HEK293 (cell line): ENCODE results near the gene TTF2.

Experiments
- GLI2 ChIP-seq: fragments of 450-650 bp; formaldehyde crosslinking; IDR thresholded peaks from 2 replicates; pipeline ENCODE4; 2017; ENCODE audit warnings: missing biosample characterization, missing genetic modification characterization, low read depth, borderline replicate concordance
- HOXA7 ChIP-seq: sonication (generic); formaldehyde crosslinking; IDR thresholded peaks from 2 replicates; pipeline ENCODE4 v1.8.1; 2022; ENCODE audit warnings: missing genetic modification reagents, borderline replicate concordance
- IKZF3 ChIP-seq: fragments of 450-650 bp; IDR thresholded peaks from 2 replicates; pipeline ENCODE4 v1.5.0; 2018; ENCODE audit warnings: missing biosample characterization, mild to moderate bottlenecking, missing genetic modification characterization, moderate library complexity
- KLF8 ChIP-seq: fragments of 450-650 bp; formaldehyde crosslinking; IDR thresholded peaks from 2 replicates; pipeline ENCODE4 v1.5.1; 2016; ENCODE audit warnings: missing biosample characterization, missing genetic modification characterization
- MZF1 ChIP-seq: fragments of 450-650 bp; formaldehyde crosslinking; IDR thresholded peaks from 2 replicates; pipeline ENCODE4 v1.5.1; 2017; ENCODE audit warnings: missing biosample characterization, missing genetic modification characterization, borderline replicate concordance
- SCRT1 ChIP-seq: fragments of 450-650 bp; formaldehyde crosslinking; IDR thresholded peaks from 2 replicates; pipeline ENCODE4 v1.5.1; 2016; ENCODE audit warnings: missing biosample characterization, missing genetic modification characterization, borderline replicate concordance
- SP3 ChIP-seq: fragments of 450-650 bp; formaldehyde crosslinking; IDR thresholded peaks from 2 replicates; pipeline ENCODE4 v1.5.1; 2016; ENCODE audit warnings: missing biosample characterization, missing genetic modification characterization
- WT1 ChIP-seq: fragments of 450-650 bp; formaldehyde crosslinking; IDR thresholded peaks from 2 replicates; pipeline ENCODE4 v1.5.1; 2016; ENCODE audit warnings: missing biosample characterization, missing genetic modification characterization
- YY2 ChIP-seq: fragments of 450-650 bp; formaldehyde crosslinking; IDR thresholded peaks from 2 replicates; pipeline ENCODE4 v1.5.1; 2016; ENCODE audit warnings: missing biosample characterization, missing genetic modification characterization
- ZBTB1 ChIP-seq: fragments of 450-650 bp; formaldehyde crosslinking; IDR thresholded peaks from 2 replicates; pipeline ENCODE4 v1.5.1; 2016; ENCODE audit warnings: missing biosample characterization, missing genetic modification characterization
- ZBTB21 ChIP-seq: fragments of 450-650 bp; formaldehyde crosslinking; IDR thresholded peaks from 2 replicates; pipeline ENCODE4 v1.5.1; 2017; ENCODE audit warnings: missing biosample characterization, missing genetic modification characterization
- ZFHX2 ChIP-seq: fragments of 450-650 bp; formaldehyde crosslinking; conservative IDR thresholded peaks from 2 replicates; pipeline ENCODE4 v1.5.1; 2016; ENCODE audit warnings: missing biosample characterization, missing genetic modification characterization
- ZNF138 ChIP-seq: fragments of 450-650 bp; formaldehyde crosslinking; IDR thresholded peaks from 2 replicates; pipeline ENCODE4 v1.5.1; 2016; ENCODE audit warnings: missing biosample characterization, missing genetic modification characterization, borderline replicate concordance
- ZNF146 ChIP-seq: fragments of 450-650 bp; formaldehyde crosslinking; IDR thresholded peaks from 2 replicates; pipeline ENCODE4 v1.5.1; 2016; ENCODE audit warnings: missing biosample characterization, missing genetic modification characterization
- ZNF19 ChIP-seq: fragments of 450-650 bp; formaldehyde crosslinking; IDR thresholded peaks from 2 replicates; pipeline ENCODE4; 2016; ENCODE audit warnings: missing biosample characterization, missing genetic modification characterization, low read depth
- ZNF311 ChIP-seq: fragments of 450-650 bp; formaldehyde crosslinking; IDR thresholded peaks from 2 replicates; pipeline ENCODE4 v1.5.1; 2017; ENCODE audit warnings: missing biosample characterization, missing genetic modification characterization, borderline replicate concordance
- ZNF394 ChIP-seq: fragments of 450-650 bp; formaldehyde crosslinking; IDR thresholded peaks from 2 replicates; pipeline ENCODE4 v1.5.1; 2016; ENCODE audit warnings: missing biosample characterization, missing genetic modification characterization, mild to moderate bottlenecking, moderate library complexity, borderline replicate concordance
- ZNF529 ChIP-seq: fragments of 450-650 bp; formaldehyde crosslinking; IDR thresholded peaks from 2 replicates; pipeline ENCODE4 v1.5.1; 2017; ENCODE audit warnings: missing genetic modification characterization, missing biosample characterization; ENCODE audit not compliant: insufficient replicate concordance
- ZNF549 ChIP-seq: fragments of 450-650 bp; IDR thresholded peaks from 2 replicates; pipeline ENCODE4 v1.5.1; 2018; ENCODE audit warnings: missing biosample characterization, missing genetic modification characterization, mild to moderate bottlenecking, inconsistent platforms, moderate library complexity
- ZNF555 ChIP-seq: fragments of 450-650 bp; formaldehyde crosslinking; conservative IDR thresholded peaks from 2 replicates; pipeline ENCODE4 v1.5.1; 2017; ENCODE audit warnings: missing biosample characterization, mild to moderate bottlenecking, missing genetic modification characterization, inconsistent platforms
- ZNF707 ChIP-seq: fragments of 450-650 bp; formaldehyde crosslinking; IDR thresholded peaks from 2 replicates; pipeline ENCODE4 v1.5.1; 2016; ENCODE audit warnings: missing biosample characterization, missing genetic modification characterization
- ZNF837 ChIP-seq: fragments of 450-650 bp; formaldehyde crosslinking; IDR thresholded peaks from 2 replicates; pipeline ENCODE4 v1.5.1; 2016; ENCODE audit warnings: missing biosample characterization, missing genetic modification characterization
- ZSCAN30 ChIP-seq: fragments of 450-650 bp; IDR thresholded peaks from 2 replicates; pipeline ENCODE4 v1.5.1; 2018; ENCODE audit warnings: missing biosample characterization, mild to moderate bottlenecking, missing genetic modification characterization, moderate library complexity
- ZXDB ChIP-seq: fragments of 450-650 bp; formaldehyde crosslinking; IDR thresholded peaks from 2 replicates; pipeline ENCODE4 v1.5.1; 2016; ENCODE audit warnings: missing biosample characterization, missing genetic modification characterization
- TF ChIP-seq, protein P1 (sequence below): fragments of 450-650 bp; formaldehyde crosslinking; IDR thresholded peaks from 2 replicates; pipeline ENCODE4 v1.5.1; 2016; ENCODE audit warnings: missing biosample characterization, missing genetic modification characterization
- TF ChIP-seq, protein P2 (sequence below): fragments of 450-650 bp; formaldehyde crosslinking; IDR thresholded peaks from 2 replicates; pipeline ENCODE4 v1.5.1; 2016; ENCODE audit warnings: missing biosample characterization, missing genetic modification characterization
- TF ChIP-seq, protein P3 (sequence below): fragments of 450-650 bp; IDR thresholded peaks from 2 replicates; pipeline ENCODE4 v1.5.1; 2018; ENCODE audit warnings: missing biosample characterization, mild to moderate bottlenecking, missing genetic modification characterization
- TF ChIP-seq, protein P4 (sequence below): fragments of 450-650 bp; formaldehyde crosslinking; IDR thresholded peaks from 2 replicates; pipeline ENCODE4 v1.5.1; 2016; ENCODE audit warnings: missing biosample characterization, missing genetic modification characterization
- TF ChIP-seq, protein P5 (sequence below): fragments of 450-650 bp; formaldehyde crosslinking; IDR thresholded peaks from 2 replicates; pipeline ENCODE4 v1.5.1; 2016; ENCODE audit warnings: missing biosample characterization, missing genetic modification characterization
- TF ChIP-seq, protein P6 (sequence below): fragments of 450-650 bp; IDR thresholded peaks from 2 replicates; pipeline ENCODE4 v1.5.1; 2018; ENCODE audit warnings: missing biosample characterization, missing genetic modification characterization

Gene TTF2

DNA sequence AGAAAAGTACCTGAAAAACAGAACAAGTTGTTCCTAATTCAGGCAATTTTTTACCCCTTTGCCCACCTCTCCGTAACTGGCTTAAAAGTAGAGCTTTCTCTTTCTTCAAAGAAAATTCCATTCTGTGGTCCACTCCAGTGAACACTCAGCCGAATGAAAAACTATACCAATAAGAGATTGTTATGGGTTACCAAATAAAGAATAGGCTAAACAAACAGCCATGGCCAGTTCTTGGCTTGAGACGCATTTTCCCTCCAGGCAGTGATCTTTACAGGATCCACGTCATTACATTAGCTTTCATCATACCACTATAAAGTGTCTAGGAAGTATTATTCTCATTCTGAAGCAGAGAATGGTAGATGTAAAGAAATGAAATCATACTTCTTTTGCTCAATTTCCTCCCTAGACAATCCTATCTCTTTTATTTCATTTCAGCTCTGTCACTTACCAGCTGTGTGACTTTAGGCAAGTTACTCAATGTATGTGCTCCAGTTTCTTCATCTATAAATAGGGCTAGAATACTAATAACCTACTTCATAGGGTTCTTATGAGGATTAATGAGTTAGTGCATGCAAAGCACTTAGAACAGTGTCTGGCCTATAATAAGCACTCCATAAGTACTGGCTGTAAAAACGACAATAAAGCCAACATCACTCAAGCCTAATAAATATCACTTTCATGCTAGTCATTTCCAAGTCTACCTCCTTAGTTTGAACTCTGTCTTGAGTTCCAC, 87.9 kb downstream of the TTF2 start (continued):
- TF ChIP-seq, protein P1, sequence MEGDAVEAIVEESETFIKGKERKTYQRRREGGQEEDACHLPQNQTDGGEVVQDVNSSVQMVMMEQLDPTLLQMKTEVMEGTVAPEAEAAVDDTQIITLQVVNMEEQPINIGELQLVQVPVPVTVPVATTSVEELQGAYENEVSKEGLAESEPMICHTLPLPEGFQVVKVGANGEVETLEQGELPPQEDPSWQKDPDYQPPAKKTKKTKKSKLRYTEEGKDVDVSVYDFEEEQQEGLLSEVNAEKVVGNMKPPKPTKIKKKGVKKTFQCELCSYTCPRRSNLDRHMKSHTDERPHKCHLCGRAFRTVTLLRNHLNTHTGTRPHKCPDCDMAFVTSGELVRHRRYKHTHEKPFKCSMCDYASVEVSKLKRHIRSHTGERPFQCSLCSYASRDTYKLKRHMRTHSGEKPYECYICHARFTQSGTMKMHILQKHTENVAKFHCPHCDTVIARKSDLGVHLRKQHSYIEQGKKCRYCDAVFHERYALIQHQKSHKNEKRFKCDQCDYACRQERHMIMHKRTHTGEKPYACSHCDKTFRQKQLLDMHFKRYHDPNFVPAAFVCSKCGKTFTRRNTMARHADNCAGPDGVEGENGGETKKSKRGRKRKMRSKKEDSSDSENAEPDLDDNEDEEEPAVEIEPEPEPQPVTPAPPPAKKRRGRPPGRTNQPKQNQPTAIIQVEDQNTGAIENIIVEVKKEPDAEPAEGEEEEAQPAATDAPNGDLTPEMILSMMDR (tag by site-specific recombination), result no peak
- TF ChIP-seq MZF1 (tag by site-specific recombination) (peak; percentile 13; the same call in 1 of the 2 replicates), ZNF837 (tag by site-specific recombination) (no peak), ZNF529 (tag by site-specific recombination) (no peak), ZBTB21 (peak; percentile 78), ZNF138 (no peak), ZNF707 (tag by site-specific recombination) (no peak), ZSCAN30 (peak; percentile 85), ZNF19 (0 out of 2 replicates have a peak, but pooled peaks have one; percentile 65), ZNF555 (tag by site-specific recombination) (no peak), ZNF311 (tag by site-specific recombination) (no peak), ZNF394 (tag by site-specific recombination) (no peak), ZXDB (tag by site-specific recombination) (peak; percentile 75), WT1 (tag by site-specific recombination) (peak; percentile 50; the same call in 1 of the 2 replicates), HOXA7 (CRISPR knock-in tag) (no peak), ZNF146 (tag by site-specific recombination) (no peak), SP3 (tag by site-specific recombination) (0 out of 2 replicates have a peak, but pooled peaks have one; percentile 13), SCRT1 (tag by site-specific recombination) (peak; percentile 45; the same call in 1 of the 2 replicates), KLF8 (tag by site-specific recombination) (peak; percentile 13; the same call in 1 of the 2 replicates), GLI2 (tag by site-specific recombination) (0 out of 2 replicates have a peak, but pooled peaks have one; percentile 63), ZFHX2 (no peak), YY2 (tag by site-specific recombination) (no peak), IKZF3 (tag by site-specific recombination) (peak; percentile 48), ZNF549 (no peak), ZBTB1 (tag by site-specific recombination) (no peak)
- TF ChIP-seq, protein P2, sequence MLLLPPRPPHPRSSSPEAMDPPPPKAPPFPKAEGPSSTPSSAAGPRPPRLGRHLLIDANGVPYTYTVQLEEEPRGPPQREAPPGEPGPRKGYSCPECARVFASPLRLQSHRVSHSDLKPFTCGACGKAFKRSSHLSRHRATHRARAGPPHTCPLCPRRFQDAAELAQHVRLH (tag by site-specific recombination), result peak; percentile 71; the same call in 1 of the 2 replicates
- TF ChIP-seq, protein P3, sequence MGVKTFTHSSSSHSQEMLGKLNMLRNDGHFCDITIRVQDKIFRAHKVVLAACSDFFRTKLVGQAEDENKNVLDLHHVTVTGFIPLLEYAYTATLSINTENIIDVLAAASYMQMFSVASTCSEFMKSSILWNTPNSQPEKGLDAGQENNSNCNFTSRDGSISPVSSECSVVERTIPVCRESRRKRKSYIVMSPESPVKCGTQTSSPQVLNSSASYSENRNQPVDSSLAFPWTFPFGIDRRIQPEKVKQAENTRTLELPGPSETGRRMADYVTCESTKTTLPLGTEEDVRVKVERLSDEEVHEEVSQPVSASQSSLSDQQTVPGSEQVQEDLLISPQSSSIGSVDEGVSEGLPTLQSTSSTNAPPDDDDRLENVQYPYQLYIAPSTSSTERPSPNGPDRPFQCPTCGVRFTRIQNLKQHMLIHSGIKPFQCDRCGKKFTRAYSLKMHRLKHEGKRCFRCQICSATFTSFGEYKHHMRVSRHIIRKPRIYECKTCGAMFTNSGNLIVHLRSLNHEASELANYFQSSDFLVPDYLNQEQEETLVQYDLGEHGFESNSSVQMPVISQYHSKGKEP (tag by site-specific recombination), result peak; percentile 96
- TF ChIP-seq, protein P4, sequence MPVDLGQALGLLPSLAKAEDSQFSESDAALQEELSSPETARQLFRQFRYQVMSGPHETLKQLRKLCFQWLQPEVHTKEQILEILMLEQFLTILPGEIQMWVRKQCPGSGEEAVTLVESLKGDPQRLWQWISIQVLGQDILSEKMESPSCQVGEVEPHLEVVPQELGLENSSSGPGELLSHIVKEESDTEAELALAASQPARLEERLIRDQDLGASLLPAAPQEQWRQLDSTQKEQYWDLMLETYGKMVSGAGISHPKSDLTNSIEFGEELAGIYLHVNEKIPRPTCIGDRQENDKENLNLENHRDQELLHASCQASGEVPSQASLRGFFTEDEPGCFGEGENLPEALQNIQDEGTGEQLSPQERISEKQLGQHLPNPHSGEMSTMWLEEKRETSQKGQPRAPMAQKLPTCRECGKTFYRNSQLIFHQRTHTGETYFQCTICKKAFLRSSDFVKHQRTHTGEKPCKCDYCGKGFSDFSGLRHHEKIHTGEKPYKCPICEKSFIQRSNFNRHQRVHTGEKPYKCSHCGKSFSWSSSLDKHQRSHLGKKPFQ (tag by site-specific recombination), result peak; percentile 69; the same call in 1 of the 2 replicates
- TF ChIP-seq, protein P5, sequence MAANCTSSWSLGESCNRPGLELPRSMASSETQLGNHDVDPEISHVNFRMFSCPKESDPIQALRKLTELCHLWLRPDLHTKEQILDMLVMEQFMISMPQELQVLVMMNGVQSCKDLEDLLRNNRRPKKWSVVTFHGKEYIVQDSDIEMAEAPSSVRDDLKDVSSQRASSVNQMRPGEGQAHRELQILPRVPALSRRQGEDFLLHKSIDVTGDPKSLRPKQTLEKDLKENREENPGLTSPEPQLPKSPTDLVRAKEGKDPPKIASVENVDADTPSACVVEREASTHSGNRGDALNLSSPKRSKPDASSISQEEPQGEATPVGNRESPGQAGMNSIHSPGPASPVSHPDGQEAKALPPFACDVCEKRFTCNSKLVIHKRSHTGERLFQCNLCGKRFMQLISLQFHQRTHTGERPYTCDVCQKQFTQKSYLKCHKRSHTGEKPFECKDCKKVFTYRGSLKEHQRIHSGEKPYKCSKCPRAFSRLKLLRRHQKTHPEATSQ (tag by site-specific recombination), result no peak
- TF ChIP-seq, protein P6, sequence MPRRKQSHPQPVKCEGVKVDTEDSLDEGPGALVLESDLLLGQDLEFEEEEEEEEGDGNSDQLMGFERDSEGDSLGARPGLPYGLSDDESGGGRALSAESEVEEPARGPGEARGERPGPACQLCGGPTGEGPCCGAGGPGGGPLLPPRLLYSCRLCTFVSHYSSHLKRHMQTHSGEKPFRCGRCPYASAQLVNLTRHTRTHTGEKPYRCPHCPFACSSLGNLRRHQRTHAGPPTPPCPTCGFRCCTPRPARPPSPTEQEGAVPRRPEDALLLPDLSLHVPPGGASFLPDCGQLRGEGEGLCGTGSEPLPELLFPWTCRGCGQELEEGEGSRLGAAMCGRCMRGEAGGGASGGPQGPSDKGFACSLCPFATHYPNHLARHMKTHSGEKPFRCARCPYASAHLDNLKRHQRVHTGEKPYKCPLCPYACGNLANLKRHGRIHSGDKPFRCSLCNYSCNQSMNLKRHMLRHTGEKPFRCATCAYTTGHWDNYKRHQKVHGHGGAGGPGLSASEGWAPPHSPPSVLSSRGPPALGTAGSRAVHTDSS, result peak; percentile 50
